Measurements from ENCODE around the gene PAXX.
"Not testable (repeated sequence)": the region's sequence is repeated elsewhere in the genome, so short reads cannot be mapped to it uniquely, and the experiment has no call there.

PAXX gene

GRCh38 chr9:137031904-137032640 lies 39.9 kb downstream of the PAXX start, which contains the start of gene FUT7:
TSS of gene FUT7 (minus strand) at chr9:137032088. CDS start at chr9:137031991, 97 bp downstream.
- H3K4me3 ChIP-seq (ENCODE audit: low read depth, low read length), result no peak within 1 kb of the TSS
- no peak for DNase-seq (ENCODE audit: low read depth)
- TF ChIP-seq, protein P1, sequence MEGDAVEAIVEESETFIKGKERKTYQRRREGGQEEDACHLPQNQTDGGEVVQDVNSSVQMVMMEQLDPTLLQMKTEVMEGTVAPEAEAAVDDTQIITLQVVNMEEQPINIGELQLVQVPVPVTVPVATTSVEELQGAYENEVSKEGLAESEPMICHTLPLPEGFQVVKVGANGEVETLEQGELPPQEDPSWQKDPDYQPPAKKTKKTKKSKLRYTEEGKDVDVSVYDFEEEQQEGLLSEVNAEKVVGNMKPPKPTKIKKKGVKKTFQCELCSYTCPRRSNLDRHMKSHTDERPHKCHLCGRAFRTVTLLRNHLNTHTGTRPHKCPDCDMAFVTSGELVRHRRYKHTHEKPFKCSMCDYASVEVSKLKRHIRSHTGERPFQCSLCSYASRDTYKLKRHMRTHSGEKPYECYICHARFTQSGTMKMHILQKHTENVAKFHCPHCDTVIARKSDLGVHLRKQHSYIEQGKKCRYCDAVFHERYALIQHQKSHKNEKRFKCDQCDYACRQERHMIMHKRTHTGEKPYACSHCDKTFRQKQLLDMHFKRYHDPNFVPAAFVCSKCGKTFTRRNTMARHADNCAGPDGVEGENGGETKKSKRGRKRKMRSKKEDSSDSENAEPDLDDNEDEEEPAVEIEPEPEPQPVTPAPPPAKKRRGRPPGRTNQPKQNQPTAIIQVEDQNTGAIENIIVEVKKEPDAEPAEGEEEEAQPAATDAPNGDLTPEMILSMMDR (IDR thresholded peaks at IDR 0.05; ENCODE audit: control insufficient read depth, extremely low read depth, insufficient read depth), result no peak

DNA sequence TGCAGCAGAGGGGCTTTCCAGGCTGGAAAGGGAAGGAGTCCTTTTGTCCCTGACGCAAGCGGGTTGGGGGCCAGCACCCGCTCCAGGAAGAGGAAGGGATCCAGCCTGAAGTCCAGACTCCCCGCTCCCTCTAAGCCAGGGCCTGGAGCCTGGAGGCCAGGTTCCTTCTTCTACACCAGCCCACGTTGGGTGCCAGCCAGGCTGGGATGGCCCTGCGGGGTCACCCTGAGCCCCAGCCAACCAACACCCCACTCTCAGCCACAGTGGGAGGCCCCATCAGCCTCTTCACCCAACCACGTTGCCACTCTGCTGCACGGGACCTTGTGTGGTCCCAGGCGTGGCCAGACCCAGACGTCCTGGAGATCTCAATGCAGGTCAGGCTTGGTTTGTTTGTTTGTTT lies 40.6 kb downstream of the PAXX start:
- TF ChIP-seq, protein P1 (IDR thresholded peaks at IDR 0.05; ENCODE audit: control insufficient read depth, extremely low read depth, insufficient read depth), result no peak
- no peak for DNase-seq (ENCODE audit: low read depth)
- H3K4me3 ChIP-seq (ENCODE audit: low read depth, low read length), result no peak overlapping the region

DNA sequence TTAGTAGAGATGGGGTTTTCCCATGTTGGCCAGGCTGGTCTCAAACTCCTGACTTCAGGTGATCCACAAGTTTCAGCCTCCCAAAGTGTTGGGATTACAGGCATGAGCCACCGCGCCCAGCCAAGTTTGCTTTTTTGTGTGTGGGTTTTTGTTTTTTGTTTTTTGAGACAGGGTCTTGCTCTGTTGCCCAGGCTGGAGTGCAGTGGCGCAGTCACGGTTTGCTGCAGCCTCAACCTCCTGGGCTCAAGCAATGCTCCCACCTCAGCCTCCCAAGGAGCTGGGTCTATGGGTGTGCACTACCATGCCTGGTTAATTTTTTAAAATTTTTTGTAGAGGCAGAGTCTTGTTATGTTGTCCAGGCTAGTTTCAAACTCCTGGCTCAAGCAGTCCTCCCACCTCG lies 41.3 kb downstream of the PAXX start:
- DNase-seq (ENCODE audit: low read depth); H3K4me3 ChIP-seq (ENCODE audit: low read depth, low read length): not testable (repeated sequence)

GRCh38 chr9:137034039-137034708 lies 42.0 kb downstream of the PAXX start:
- TF ChIP-seq, protein P1 (IDR thresholded peaks at IDR 0.05; ENCODE audit: control insufficient read depth, extremely low read depth, insufficient read depth), result no peak
- DNase-seq (ENCODE audit: low read depth), result no peak
- H3K4me3 ChIP-seq (ENCODE audit: low read depth, low read length), result no peak overlapping the region

DNA sequence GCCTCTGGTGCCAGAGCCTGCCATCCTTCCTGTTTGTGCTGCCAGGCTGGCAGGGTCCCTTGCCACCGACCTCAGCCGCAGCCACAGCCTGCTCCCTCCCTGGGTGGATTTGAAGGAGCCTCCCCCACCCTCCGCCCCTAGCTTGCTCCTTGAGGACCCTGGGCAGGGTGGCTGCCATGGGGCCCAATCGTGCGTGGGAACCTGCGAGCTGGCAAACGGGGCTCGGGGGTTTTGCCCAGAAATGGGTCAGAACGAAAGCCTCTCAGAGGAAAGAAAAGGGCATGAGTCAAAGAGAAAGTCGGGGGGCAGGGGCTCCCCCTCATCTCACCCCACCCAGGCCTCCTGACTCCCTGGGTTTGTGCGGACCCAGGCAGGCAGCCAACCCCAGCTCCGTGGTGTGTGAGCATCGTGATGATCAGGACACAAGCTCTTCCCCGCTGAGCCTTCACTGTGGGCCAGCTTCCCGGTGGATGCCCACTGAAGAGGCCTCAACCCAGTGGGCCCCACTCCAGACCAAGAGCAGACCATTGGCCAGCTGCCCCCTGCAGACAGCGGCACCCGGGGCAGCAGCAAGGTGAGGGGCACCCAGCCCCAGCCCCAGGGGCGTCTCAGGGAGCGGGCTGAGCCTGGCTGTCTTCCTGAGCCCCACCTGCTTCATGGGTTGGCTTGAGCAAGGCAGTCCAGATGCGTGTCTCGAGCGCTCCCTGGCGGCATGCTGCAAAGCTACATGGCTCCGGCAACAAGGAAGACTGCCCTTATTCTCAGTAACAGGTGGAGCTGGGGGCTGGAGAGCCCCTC lies 42.7 kb downstream of the PAXX start:
- peak; percentile 62 for DNase-seq (ENCODE audit: low read depth)
- TF ChIP-seq, protein P1 (IDR thresholded peaks at IDR 0.05; ENCODE audit: control insufficient read depth, extremely low read depth, insufficient read depth), result peak; percentile 93
- H3K4me3 ChIP-seq (ENCODE audit: low read depth, low read length), result 0 out of 2 replicates have a peak overlapping the region, but pooled peaks have one; percentile 9

DNA sequence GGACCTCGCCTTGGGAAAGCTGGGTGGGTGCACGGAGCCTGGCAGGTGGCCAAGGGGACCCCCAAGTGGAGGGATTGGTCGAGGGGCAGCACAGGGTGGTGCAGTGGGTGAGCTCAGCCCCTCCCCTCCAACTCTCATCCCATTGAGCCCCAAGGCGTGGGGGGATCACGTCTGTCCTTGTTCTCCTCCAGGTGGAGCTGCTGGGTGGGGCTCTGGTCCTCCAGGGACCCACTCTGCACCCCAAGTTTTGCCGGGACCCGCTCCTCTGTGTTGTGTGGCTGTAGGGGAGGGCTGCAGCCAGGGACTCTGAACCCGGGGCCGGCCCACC lies 43.2 kb downstream of the PAXX start:
- H3K4me3 ChIP-seq (ENCODE audit: low read depth, low read length), result no peak overlapping the region
- no peak for DNase-seq (ENCODE audit: low read depth)
- TF ChIP-seq, protein P1 (IDR thresholded peaks at IDR 0.05; ENCODE audit: control insufficient read depth, extremely low read depth, insufficient read depth), result no peak

- no peak for DNase-seq (ENCODE audit: low read depth)
- no peak overlapping the region for H3K4me3 ChIP-seq (ENCODE audit: low read depth, low read length)
- TF ChIP-seq, protein P1 (IDR thresholded peaks at IDR 0.05; ENCODE audit: control insufficient read depth, extremely low read depth, insufficient read depth), result no peak
Observed at GRCh38 chr9:137035937-137036336, 43.7 kb downstream of the PAXX start.

Data from LNCaP clone FGC (cell line).